ENCODE data around the gene CD38.
"Not testable (repeated sequence)": the region's sequence is repeated elsewhere in the genome, so short reads cannot be mapped to it uniquely, and the experiment has no call there.

Gene CD38

DNA sequence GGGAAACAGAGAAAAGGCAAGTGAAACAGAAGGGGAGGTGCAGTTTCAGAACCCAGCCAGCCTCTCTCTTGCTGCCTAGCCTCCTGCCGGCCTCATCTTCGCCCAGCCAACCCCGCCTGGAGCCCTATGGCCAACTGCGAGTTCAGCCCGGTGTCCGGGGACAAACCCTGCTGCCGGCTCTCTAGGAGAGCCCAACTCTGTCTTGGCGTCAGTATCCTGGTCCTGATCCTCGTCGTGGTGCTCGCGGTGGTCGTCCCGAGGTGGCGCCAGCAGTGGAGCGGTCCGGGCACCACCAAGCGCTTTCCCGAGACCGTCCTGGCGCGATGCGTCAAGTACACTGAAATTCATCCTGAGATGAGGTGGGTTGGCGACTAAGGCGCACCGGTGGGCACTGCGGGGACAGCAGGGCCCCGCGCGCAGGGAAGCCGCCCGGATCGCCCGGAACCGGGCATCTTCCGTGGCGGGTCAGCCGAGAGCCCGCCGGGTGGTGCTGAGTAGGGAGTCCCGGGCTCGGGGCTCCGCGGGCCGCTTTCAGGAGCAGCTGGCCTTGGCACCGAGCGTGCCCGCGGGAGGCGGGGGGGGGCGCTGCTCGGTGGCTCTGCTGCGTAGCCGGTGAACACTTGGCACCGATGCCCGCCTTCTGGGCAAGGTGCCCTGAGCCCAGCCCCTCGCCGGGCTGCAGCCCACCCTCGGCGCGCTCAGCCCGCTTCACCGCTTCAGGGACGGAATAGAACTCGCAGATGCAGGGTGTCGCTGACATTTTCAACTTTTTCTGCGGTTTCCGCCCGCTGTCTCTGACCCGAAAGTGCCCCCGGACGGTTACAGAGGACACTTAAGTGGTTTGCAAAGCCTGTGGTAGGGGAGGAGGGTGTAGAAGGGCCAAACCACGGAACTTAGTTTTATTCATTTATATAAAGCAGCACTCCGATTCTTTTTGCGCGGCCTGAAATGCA, at the start of gene CD38:
TSS of gene CD38 (plus strand) at position 40 of the 953 bp plus-strand sequence. CDS start at position 127, 87 bp downstream.
- no peak for DNase-seq

DNA sequence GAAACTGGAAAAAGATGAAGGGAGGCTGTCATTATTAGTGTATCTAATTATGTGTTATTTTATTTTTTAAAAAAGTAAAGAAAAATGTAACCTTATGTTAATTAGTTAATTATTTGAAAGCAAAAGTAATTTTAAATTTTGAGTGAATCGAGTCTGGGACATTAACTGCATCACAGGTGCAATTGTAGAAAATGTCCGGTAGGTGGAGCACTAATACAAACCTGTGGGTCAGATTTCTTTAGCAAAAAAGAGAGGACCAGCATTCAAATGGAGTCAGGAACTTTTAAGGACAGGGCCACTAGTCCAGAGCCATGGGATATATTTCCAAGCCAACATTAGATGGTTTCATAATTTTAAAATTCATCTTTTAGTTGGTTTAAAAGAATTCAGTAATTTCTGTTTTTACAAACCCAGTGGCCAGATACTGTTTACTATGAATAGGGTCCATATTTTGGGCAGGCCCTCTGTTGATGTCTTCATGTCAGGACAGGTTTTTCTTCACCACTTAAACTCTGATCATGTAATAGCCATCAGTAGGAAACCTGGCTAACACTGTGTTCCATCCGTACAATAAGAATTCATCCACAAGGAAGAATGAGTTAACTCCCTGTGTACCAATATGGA, 48.1 kb upstream of the CD38 start:
- peak; percentile 19 to 20 for DNase-seq

DNA sequence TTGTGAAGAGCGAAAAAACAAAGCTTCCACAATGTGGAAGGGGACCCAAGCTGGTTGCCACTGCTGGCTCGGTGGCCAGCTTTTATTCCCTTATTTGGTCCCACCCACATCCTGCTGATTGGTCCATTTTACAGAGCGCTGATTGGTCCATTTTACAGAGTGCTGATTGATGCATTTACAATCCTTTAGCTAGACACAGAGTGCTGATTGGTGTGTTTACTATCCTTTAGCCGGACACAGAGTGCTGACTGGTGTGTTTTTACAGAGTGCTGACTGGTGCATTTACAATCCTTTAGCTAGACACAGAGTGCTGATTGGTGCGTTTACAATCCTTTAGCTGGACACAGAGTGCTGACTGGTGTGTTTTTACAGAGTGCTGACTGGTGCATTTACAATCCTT, 45.1 kb upstream of the CD38 start:
- not testable (repeated sequence) for DNase-seq

DNA sequence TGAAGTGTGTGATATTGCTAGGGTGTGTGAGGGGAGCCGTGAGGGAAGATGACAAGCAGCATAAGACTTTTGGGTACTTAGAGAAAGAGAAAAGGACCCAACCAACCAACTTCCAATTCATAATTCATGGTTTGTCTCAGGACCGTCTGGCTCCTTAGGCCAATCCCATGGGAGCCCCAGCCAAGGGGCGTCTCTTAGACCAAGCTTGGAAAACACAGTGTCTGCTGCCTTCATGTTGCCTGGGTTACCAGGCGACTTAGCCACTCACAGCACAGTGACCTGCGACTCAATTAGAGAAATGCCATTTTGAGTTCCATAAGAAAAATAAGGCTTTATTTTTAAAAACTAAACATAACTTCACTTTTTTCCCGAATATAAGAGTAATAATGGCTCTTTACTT, 42.6 kb upstream of the CD38 start:
- no peak for DNase-seq

DNA sequence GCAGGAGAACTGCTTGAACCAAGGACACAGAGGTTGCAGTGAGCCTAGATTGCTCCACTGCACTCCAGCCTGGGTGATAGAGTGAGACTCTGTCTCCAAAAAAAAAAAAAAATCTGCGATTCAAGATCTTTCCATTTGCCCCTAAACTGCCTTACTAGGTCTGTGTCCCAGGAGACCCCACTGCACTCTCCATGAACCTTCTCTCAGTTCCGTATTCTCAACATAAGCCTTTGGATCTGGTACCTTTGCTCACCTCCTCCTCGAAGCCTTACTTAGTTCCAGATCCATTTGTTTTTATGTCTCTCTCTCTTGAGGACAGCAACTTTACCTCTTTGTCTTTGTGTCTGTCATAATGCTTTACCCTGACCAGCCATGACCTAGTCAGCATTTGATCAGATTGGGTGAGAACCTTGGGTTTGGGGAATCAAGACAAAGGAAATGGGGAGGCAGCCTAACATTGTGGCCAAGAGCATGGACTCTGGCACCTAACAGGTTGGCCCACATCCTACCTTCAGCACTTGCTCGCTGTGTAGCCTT, 41.5 kb upstream of the CD38 start:
- DNase-seq, result no peak

DNA sequence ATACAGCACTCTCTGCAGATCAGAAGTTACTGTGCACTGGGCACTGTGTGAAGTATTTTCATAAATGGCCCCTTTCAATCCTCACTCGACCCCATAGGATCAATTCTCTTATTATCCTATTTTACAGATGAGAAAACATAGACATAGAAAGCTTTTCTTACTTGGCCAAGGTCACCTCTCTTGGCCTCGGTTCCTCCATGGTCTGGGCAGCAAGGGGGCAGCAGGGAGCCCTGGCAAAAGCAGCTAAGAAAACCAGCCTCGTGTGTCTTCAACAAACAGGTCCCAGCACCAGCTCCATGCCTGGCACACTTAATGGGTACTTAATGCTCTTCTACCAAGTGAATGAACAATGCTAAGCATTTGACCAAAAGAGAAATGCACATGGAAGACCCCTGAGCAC, 40.9 kb upstream of the CD38 start:
- DNase-seq, result no peak

DNA sequence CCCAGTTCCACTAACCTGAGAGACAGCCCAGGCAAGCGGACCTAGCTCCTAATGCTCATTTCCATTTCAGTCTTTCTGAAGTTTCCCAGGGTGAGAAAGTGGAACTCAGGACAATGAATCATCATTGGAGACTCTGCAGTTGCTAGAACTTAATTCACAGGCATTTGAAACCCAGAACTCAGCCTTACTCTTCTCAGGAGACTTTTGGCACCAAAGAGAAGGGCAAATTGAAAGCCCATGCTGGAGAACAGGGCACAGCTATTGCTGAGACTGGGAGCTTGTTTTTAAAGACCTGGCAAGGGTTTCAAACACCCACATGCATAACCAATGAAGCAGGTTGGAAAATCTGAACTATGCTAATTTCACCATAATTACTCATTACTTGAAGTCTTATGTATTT, 39.3 kb upstream of the CD38 start:
- DNase-seq, result no peak

DNA sequence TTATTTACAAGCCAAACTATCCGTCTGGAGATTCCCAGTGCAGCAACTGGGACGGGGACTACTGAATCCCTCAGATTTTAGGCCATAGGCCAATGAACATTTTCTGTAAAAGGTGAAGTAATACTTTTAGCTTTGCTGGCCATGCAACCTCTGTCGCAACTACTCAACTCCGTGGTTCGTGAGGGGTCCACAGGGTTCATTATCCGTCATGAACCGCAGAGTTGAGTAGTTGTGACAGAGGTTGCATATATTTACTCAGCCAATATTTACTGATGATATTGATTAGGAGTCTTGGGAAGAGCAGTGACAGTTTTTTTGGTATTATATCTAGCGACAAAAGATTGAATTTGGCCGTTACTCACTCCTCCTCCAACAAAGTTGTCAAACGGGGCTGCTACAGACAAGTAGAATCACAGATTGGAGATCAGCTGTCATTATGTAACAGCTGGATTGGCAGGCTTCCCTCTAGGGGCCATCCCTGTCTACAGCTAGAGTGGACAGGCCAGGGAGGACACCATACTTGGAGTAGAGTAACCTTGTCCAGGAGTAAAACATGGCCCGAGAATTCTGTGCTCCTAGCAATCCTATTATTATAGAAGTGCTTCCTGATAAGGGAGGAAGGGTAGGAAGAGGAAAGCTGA, 37.2 kb upstream of the CD38 start:
- no peak for DNase-seq

DNA sequence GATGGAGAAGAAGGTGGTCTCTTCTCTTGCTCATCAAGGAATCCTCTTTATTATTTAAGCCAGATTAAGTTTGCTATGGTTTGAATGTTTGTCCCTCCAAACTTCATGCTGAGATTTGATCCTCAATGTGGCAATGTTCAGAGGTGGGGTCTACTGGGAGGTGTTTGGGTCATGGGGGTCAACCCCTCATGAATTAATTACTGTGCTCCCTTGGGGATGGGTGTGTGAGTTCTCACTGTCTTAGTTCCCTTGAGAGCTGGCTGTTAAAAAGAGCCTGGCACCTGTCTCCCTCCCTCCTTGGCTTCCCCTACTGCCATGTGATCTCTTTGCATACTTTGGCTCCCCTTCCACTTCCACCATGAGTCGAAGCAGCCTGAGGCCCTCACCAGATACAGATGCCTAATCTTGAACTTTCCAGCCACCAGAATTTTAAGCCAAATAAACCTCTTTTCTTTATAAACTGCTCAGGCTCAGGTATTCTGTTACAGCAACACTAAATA, 36.0 kb upstream of the CD38 start:
- DNase-seq, result no peak

DNA sequence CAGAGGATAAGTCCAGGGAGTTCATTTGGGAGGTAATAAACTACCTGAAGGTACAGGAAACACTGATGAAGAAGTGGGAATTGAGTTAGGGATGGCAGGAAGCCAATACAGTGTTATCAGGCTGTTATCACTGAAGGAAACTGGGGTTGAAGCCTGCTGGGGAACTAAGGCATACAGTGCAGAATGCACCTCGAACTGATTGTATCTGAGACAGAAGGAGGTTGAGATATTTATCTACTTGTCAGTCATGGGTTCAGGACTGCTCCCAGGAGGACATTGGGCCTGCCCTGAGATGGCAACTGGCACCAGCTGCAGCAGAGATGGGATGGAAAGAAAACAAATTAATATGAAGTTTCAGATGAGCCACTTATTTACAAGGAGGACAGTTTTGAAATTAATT, 35.5 kb upstream of the CD38 start:
- no peak for DNase-seq

DNA sequence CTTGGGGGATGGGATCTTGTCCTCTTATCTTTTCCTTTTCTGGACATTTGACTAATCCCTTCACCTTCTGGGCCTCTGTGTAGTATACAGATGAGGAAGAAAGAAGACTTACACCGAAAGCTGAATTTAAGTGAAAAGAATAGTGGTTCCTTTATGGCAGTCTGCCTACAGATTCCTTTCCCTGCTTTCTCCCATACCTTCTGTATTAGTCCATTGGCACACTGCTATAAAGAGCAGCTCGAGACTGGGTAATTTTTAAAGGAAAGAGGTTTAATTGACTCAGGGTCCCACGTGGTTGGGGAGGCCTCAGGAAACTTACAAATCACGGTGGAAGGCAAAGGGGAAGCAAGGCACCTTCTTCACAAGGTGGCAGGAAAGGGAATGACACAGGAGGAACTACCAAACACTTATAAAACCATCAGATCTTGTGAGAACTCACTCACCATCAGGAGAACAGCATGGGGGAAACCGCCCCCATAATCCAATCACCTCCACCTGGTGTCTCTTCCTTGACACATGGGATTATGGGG, 34.0 kb upstream of the CD38 start:
- DNase-seq, result no peak

DNA sequence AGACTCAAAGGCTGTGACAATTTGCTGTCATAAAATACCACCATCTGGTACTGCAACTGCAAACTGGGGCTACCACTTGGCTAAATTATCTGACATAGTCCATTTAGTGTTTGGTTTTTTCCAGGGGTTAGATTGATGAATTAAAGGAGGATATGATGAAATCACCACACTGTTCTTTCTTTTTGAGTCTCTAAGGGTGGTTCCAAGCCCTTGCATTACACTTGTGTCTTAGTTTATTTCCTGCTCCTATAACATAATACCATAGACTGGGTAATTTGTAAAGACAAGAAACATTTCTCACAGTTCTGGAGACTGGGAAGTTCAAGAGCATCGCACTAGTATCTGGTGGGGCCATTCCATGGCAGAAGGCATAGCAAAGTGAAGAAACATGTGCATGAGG, 32.0 kb upstream of the CD38 start:
- DNase-seq, result no peak

DNA sequence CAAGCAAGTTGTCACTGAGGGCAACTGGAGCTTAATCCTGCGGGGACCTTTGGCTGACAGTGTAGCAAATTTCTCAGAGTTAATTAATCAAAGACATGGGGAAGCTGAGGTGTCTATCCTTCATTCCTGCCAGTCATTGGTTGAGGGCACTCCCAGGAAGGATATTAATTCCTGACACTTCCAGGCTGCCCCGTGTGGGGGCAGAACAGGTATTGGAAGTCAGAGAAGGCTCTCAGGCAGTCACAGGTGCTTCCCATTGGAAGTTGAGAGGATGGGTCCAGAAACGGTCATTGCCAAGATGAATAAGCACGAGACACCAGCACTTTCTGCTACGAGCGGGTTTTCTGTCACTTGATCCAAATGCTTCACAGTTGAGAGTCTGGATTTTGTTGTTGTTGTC, 29.1 kb upstream of the CD38 start:
- DNase-seq, result no peak

DNA sequence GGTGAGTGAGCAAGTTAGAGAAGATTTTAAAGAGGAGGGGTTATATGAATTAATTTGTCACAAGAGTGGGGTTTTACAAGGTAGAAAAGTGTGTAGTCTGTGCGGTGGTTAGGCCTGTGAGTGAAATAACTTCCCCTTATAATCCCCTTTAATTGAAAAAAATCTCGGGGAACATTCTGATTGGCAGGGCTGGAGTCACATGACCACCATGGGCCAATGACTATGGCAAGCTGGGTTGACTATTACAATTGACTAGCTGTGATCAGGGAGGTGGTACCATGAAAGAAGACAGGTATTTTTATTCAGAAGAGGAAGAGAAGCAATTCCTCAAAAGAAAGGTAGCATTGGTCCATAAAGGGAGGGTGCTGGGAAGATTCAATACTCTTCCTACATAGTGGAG, 27.0 kb upstream of the CD38 start:
- DNase-seq, result no peak

DNA sequence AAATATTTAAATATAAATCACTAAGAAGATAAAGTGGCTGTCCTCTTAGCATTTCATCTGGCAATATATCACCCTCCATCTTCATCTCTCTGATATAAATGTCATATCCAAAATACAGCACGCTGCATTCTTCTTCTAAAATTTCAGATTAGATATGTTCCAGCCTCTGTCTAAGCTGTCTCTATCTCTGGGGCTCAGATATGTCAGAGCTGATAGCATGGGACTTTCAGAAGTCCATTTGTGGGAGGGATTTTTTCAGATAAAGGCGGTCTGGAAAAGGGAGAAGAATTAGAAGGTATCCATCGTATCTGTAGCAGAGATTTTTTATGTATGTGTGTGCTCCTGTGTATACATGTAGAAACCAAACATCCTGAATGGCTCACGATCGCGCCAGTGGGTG, 25.0 kb upstream of the CD38 start:
- no peak for DNase-seq

DNA sequence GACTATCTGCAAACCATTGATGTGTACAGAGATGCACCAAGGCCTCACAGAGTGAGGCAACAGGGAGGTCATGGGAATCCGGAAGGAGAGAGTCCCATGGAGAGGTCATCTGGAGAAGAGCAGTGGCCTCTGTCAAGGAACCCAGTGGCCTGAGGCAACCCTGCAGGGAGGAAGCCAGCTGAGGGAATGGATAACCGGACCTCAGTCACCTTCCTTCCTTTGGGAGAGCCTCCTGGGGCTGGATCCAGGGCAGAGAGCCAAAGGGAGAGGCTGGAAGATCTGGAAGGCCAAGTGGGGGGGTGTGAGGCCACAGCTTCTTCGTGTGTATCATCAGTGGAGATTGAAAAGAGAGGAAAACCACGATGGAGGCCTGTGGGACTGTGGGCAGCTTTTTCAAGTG, 24.3 kb upstream of the CD38 start:
- DNase-seq, result no peak

DNA sequence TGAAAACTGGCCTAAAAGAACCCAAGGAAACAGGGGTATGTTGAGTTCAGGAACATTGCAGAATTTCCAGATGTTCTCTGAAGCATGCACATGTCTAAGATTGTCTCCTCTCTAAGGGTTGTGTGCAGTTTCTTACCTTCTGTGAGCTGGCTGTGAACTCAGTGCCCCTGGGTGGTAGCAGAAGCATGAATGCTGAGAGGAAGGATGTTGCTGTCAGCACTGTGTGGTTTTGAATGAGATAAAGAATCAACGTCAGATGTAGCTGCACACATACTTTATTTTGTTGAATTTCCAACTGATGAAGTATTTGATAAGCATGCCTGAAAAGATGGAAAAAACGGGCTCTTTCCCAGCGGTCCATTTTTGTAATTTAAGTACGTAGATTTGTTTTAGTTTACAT, 23.8 kb upstream of the CD38 start:
- DNase-seq, result no peak

DNA sequence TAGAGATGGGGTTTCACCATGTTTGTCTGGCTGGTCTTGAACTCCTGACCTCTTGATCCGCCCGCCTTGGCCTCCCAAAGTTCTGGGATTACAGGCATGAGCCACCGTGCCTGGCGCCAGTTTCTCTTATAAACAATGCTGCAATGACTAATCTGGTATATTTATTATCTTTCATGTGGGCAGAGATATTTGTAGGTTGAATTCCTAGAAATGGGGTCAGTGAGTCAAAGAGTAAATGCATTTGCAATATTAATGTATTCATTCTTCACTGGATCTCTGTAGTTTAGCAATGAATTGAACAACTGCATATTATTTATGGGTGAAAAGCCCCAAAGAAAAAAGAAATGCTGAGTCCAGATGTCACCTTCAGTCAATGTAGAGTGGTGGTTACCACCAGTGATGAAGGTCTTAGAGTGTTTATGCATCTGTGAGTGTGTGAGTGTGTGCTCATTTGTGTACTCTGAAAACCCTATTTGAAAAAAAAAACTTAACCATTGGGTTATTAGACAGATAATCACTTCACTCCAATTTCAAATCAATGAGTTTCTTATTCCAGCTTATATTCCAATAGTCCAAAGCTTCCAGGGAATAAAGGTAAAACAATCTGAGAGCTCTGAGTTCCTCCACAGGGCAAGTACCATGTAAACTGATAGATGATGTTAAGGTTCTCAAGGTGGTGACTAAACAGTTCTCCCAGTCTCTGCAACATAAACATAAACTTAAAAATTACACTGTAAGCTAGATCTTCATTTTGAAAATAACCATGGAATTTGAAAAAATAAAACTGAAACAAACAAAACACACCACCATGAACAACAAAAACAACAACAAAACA, 22.6 kb upstream of the CD38 start:
- no peak for DNase-seq

DNA sequence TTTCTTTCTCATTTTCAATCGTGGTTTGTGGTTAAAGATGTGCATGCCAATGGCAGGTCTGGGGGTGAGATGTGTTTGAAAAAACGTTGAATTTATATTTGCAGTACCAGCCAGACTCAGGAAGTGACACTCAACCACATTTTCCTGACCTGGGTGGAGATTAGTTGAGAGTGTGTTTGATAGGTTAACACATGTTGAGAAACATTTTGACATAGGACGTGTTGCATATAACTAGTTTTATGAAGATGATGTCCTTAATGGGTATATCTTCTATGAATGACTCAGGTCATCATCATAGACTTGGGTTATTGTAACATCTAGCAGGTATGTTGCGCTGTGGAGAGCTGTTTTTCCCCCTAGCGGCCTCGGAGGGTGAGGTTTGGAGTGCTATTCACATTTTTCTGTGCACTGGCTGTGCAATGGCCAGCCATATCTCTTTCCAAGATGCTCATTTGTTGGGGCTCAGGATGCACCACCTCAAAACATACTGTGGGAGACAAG, 21.7 kb upstream of the CD38 start:
- DNase-seq, result no peak

DNA sequence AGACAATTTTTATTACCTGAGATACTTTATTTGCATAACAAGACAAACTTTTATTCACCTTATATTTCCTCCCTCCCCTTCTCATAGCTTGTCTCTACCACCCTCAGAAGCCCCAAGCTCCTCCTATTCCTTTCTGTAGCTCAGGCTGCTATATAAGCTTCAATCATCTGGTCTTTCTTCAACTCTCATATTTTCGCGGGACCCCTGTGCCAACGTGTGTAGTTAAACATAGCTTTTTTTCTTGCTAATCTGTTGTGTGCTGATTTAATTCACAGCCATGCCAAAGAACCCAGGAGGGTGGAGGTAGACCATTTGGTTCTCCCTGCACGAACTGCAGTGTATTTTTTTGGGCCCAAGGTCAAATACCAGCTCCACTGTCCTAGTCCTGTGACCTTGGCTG, 21.1 kb upstream of the CD38 start:
- no peak for DNase-seq

DNA sequence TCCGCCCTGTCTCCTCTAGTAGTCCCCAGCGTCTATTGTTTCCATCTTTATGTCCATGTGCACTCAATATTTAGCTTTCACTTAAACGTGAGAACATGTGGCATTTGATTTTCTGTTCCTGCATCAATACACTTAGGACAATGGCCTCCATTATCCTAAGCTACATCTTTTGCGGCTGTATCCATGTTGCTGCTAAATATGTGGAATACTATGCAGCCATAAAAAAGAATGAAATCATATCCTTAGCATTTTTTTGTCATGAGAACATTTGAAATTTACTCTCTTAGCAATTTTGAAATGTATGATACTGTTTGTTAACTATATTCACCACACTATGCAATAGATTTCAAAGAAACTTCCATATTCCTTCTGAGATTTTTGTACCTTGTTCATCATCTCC, 19.8 kb upstream of the CD38 start:
- no peak for DNase-seq

DNA sequence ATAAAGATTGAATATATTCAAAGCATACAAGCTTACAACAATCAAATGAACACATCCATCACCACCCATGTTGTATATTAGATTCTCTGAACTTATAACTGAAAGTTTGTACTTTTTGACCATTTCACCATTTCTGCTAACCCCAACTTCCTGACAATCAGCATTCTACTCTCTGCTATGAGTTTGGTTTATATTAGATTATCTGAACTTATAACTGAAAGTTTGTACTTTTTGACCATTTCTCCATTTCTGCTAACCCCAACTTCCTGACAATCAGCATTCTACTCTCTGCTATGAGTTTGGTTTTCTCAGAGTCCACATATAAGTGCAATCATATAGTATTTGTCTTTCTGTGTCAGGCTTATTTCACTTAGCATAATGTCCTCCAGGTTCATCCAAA, 15.7 kb upstream of the CD38 start:
- DNase-seq, result not testable (repeated sequence)

Data from NCI-H187 (cell line).